SU-DHL-6 (cell line): ENCODE results near the gene SLC2A6.

Experiments
- H2AFZ ChIP-seq: fragments of 200-600 bp; sonication (generic); 2 replicates; pipeline ENCODE4 v1.6.1; 2014; ENCODE audit warnings: low read depth, mild to moderate bottlenecking, moderate library complexity, mixed read lengths, antibody characterized with exemption, low read length; ENCODE audit not compliant: severe bottlenecking
- H3F3A ChIP-seq: fragments of 200-600 bp; shearing (Covaris generic); 2 replicates; pipeline ENCODE4 v1.6.0; 2016; ENCODE audit warnings: antibody characterized with exemption, mild to moderate bottlenecking; ENCODE audit not compliant: insufficient read depth
- H3K27ac ChIP-seq: fragments of 200-600 bp; sonication (generic); 2 replicates; pipeline ENCODE4 v1.5.1; 2016; ENCODE audit warnings: low read depth, mild to moderate bottlenecking, low read length, moderate library complexity, mixed read lengths
- H3K27me3 ChIP-seq: fragments of 200-600 bp; sonication (generic), shearing (Covaris generic); 2 replicates; pipeline ENCODE4 v1.6.0; 2014; ENCODE audit warnings: mild to moderate bottlenecking, low read length
- H3K36me3 ChIP-seq: fragments of 200-600 bp; sonication (generic); 2 replicates; pipeline ENCODE4 v1.6.1; 2014; ENCODE audit warnings: mild to moderate bottlenecking, low read length, mixed read lengths
- H3K4me2 ChIP-seq: fragments of 300-600, 200-600 bp; shearing (Covaris generic), sonication (generic); 2 replicates; pipeline ENCODE4 v1.6.0; 2014; ENCODE audit warnings: low read length, low read depth, mild to moderate bottlenecking; ENCODE audit not compliant: poor library complexity, severe bottlenecking
- H3K4me3 ChIP-seq: fragments of 200-600 bp; sonication (generic); 2 replicates; pipeline ENCODE4 v1.5.1; 2014; ENCODE audit warnings: antibody characterized with exemption, low read length, mild to moderate bottlenecking, mixed read lengths; ENCODE audit not compliant: insufficient read depth, poor library complexity, severe bottlenecking
- H3K79me2 ChIP-seq: fragments of 200-600 bp; sonication (generic); 2 replicates; pipeline ENCODE4 v1.6.1; 2014; ENCODE audit warnings: mild to moderate bottlenecking, low read length, moderate library complexity; ENCODE audit not compliant: insufficient read depth
- H3K9ac ChIP-seq: fragments of 200-600 bp; sonication (generic); 2 replicates; pipeline ENCODE4 v1.7.0; 2014; ENCODE audit warnings: mild to moderate bottlenecking, low read length
- H3K9me2 ChIP-seq: fragments of 200-600 bp; sonication (generic); replicated peaks from 2 replicates; pipeline ENCODE4 v1.6.1; 2014; ENCODE audit warnings: low read length; ENCODE audit not compliant: insufficient read depth
- H3K9me3 ChIP-seq: fragments of 200-600 bp; sonication (generic); 2 replicates; pipeline ENCODE4 v1.6.1; 2014; ENCODE audit warnings: low read length, mixed read lengths; ENCODE audit not compliant: insufficient read depth
- H4K20me1 ChIP-seq: fragments of 200-600 bp; sonication (generic); 2 replicates; pipeline ENCODE4 v1.6.1; 2014; ENCODE audit warnings: low read depth, mild to moderate bottlenecking, antibody characterized with exemption, low read length, moderate library complexity, mixed read lengths
- EZH2phosphoT487 ChIP-seq: fragments of 200-600 bp; sonication (generic), shearing (Covaris generic); conservative IDR thresholded peaks from 2 replicates; pipeline ENCODE4 v1.6.1; 2018; ENCODE audit warnings: mild to moderate bottlenecking, antibody characterized with exemption, low read length, moderate library complexity, mixed read lengths
- TF ChIP-seq, protein P1 (sequence below): fragments of 200-600 bp; sonication (generic); IDR thresholded peaks from one replicate; pipeline ENCODE4 v1.5.1; 2017; ENCODE audit warnings: antibody characterized with exemption, mild to moderate bottlenecking, low read length, moderate library complexity; ENCODE audit not compliant: insufficient read depth, poor library complexity, severe bottlenecking

The SLC2A6 gene

GRCh38 chr9:133472277-133472645 is 6.6 kb downstream of the SLC2A6 start:
- Histone ChIP-seq H3K36me3 (no peaks in the 10 kb centered on the region), H3K9me3 (no peaks in the 10 kb centered on the region), H3K79me2 (peaks cover 2% of the 10 kb centered on the region; the same call in 1 of the 2 replicates), H3K4me3 (no peak overlapping the region), H4K20me1 (no peaks in the 10 kb centered on the region), H3K4me2 (no peak overlapping the region), H3K27ac (no peak overlapping the region), H3K9me2 (no peaks in the 10 kb centered on the region), H3K27me3 (no peaks in the 10 kb centered on the region), H2AFZ (no peak overlapping the region), H3K9ac (no peak overlapping the region), H3F3A (no peaks in the 10 kb centered on the region)
- TF ChIP-seq, protein P1, sequence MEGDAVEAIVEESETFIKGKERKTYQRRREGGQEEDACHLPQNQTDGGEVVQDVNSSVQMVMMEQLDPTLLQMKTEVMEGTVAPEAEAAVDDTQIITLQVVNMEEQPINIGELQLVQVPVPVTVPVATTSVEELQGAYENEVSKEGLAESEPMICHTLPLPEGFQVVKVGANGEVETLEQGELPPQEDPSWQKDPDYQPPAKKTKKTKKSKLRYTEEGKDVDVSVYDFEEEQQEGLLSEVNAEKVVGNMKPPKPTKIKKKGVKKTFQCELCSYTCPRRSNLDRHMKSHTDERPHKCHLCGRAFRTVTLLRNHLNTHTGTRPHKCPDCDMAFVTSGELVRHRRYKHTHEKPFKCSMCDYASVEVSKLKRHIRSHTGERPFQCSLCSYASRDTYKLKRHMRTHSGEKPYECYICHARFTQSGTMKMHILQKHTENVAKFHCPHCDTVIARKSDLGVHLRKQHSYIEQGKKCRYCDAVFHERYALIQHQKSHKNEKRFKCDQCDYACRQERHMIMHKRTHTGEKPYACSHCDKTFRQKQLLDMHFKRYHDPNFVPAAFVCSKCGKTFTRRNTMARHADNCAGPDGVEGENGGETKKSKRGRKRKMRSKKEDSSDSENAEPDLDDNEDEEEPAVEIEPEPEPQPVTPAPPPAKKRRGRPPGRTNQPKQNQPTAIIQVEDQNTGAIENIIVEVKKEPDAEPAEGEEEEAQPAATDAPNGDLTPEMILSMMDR = no peak
- no peak for TF ChIP-seq EZH2phosphoT487

DNA sequence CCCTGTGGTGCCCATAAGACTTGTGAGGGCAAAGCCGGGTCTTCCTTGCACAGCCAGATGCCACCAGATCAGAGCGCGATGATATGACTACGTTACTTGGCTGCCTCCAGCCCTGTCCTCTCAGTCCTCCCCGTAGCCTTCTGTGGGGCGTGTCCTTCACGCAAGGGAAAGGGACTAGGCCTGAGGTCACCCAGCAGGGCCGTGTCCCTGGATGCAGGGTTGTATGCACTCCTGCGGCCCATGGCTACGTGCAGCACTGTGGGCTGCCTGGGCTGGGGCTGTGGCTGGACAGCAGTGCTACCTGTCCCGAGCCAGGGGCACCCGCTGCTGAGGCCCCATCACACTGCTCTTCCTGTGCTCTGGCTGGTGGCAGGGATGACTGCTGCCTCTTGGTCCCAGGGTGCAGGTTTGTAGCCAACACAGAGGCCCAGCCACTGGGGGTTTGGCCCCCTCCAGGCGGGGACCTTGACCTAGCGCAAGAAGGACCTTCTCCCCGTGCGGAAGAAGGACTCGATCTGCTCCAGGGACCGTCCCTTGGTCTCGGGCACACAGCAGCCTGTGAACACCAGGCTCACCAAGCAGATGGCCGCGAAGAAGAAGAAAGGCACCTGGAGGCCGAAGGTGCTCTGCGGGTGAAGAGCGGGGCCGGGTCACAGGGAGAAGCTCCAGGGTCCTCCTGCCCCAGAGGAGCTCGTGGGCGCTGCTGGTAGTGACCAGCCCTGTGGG is 7.2 kb downstream of the SLC2A6 start:
- no peak overlapping the region for H3K27ac ChIP-seq
- no peak overlapping the region for H2AFZ ChIP-seq
- no peak for TF ChIP-seq EZH2phosphoT487
- TF ChIP-seq, protein P1 = no peak
- no peak overlapping the region for H3K4me2 ChIP-seq
- no peaks in the 10 kb centered on the region for H3K9me2 ChIP-seq
- no peaks in the 10 kb centered on the region for H3K9me3 ChIP-seq
- no peaks in the 10 kb centered on the region for H3K36me3 ChIP-seq
- no peaks in the 10 kb centered on the region for H3K27me3 ChIP-seq
- no peaks in the 10 kb centered on the region for H3K79me2 ChIP-seq
- no peak overlapping the region for H3K9ac ChIP-seq
- no peak overlapping the region for H3K4me3 ChIP-seq
- no peaks in the 10 kb centered on the region for H3F3A ChIP-seq
- H4K20me1 ChIP-seq = no peaks in the 10 kb centered on the region

DNA sequence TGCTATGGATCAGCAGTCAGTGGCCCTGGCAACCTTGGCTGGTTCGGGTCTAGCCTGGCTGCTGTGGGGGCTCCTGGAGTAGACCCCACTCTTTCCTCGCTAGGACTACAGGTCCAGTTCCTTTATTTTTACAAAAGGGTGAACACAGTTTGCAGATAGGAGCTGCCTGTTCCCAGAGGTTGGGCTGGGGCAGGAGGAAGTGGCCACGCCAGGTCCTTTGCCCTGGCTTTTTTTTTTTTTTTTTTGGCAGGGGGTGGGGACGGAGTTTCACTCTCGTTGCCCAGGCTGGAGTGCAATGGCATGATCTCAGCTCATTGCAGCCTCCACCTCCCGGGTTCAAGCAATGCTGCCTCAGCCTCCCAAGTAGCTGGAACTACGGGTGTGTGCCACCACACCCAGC is 7.9 kb downstream of the SLC2A6 start:
- Histone ChIP-seq H3K36me3 (no peaks in the 10 kb centered on the region), H3K4me3 (no peak overlapping the region), H3K4me2 (no peak overlapping the region), H3K27ac (no peak overlapping the region), H4K20me1 (no peaks in the 10 kb centered on the region), H3K9me2 (no peaks in the 10 kb centered on the region), H3K79me2 (no peaks in the 10 kb centered on the region), H3K27me3 (no peaks in the 10 kb centered on the region), H3F3A (no peaks in the 10 kb centered on the region), H3K9me3 (no peaks in the 10 kb centered on the region), H3K9ac (no peak overlapping the region), H2AFZ (no peak overlapping the region)
- TF ChIP-seq EZH2phosphoT487 = no peak
- TF ChIP-seq, protein P1 = no peak
